DMS153 (cell line): Measurements from ENCODE around the gene ELP1.
A peak's percentile ranks its signal among the peaks of the same experiment; 100 is the strongest.
"Not testable (repeated sequence)": the region's sequence is repeated elsewhere in the genome, so short reads cannot be mapped to it uniquely, and the experiment has no call there.

ENCODE experiments used
- DNase-seq: peaks from one replicate; lab custom pipeline; 2025; lab: John Stamatoyannopoulos, UW

Gene ELP1

GRCh38 chr9:108924466-108924865, 9.5 kb downstream of the ELP1 start:
- no peak for DNase-seq

- no peak for DNase-seq
These were observed 12.7 kb downstream of the ELP1 start for GRCh38 chr9:108921200-108921599.

GRCh38 chr9:108920401-108920800, 13.5 kb downstream of the ELP1 start:
- DNase-seq: not testable (repeated sequence)

- DNase-seq: peak; percentile 10
These were observed 14.4 kb downstream of the ELP1 start for GRCh38 chr9:108919517-108919916.

- DNase-seq: no peak
These were observed 20.5 kb downstream of the ELP1 start for GRCh38 chr9:108913391-108913790.

GRCh38 chr9:108911820-108912219, 22.1 kb downstream of the ELP1 start:
- DNase-seq: no peak

- no peak for DNase-seq
These were observed 23.0 kb downstream of the ELP1 start for GRCh38 chr9:108910914-108911313.

GRCh38 chr9:108910402-108910801, 23.5 kb downstream of the ELP1 start:
- no peak for DNase-seq

- peak; percentile 23 for DNase-seq
These were observed 28.4 kb downstream of the ELP1 start for GRCh38 chr9:108905494-108905893.

GRCh38 chr9:108904161-108904560, 29.8 kb downstream of the ELP1 start:
- no peak for DNase-seq

- peak; percentile 50 for DNase-seq
These were observed 30.4 kb downstream of the ELP1 start for GRCh38 chr9:108903420-108904103.

- no peak for DNase-seq
These were observed 33.7 kb downstream of the ELP1 start for GRCh38 chr9:108900176-108900575.

GRCh38 chr9:108899023-108899695, 34.8 kb downstream of the ELP1 start:
- DNase-seq: not testable (repeated sequence)

GRCh38 chr9:108897324-108898096, 36.4 kb downstream of the ELP1 start:
- no peak for DNase-seq

GRCh38 chr9:108894225-108894997, 39.5 kb downstream of the ELP1 start:
- no peak for DNase-seq

GRCh38 chr9:108889649-108890067, 44.3 kb downstream of the ELP1 start:
- DNase-seq: peak; percentile 4

- not testable (repeated sequence) for DNase-seq
These were observed 47.2 kb downstream of the ELP1 start for GRCh38 chr9:108886594-108887271.

- peak; percentile 86 for DNase-seq
These were observed 48.1 kb downstream of the ELP1 start for GRCh38 chr9:108885643-108886348.

- no peak for DNase-seq
These were observed 49.2 kb downstream of the ELP1 start for GRCh38 chr9:108884701-108885100.

- no peak for DNase-seq
These were observed 50.8 kb downstream of the ELP1 start for GRCh38 chr9:108883085-108883484.
